ENCODE data around the gene MECP2.

- no peak for TF ChIP-seq CTCF (conservative IDR thresholded peaks at IDR 0.05; ENCODE audit: low read length)
- no peak for TF ChIP-seq EZH2phosphoT487 (IDR thresholded peaks at IDR 0.05; ENCODE audit: borderline replicate concordance)
Measured at GRCh38 chrX:154061801-154062200, 35.7 kb downstream of the MECP2 start.
